Activated CD8-positive, alpha-beta memory T cell treated with anti-CD3 and anti-CD28 coated beads for 4 hours (primary cell): ENCODE data around the gene TTC34.
"Not testable (repeated sequence)": the region's sequence is repeated elsewhere in the genome, so short reads cannot be mapped to it uniquely, and the experiment has no call there.

ENCODE experiments used
- DNase-seq, 2 donors: peaks; one replicate each; pipeline ENCODE4 v3.0.0-alpha.2; 2020; ENCODE audit warnings: low read depth in 2 of 2

The TTC34 gene

GRCh38 chr1:2768052-2768451 lies 33.4 kb downstream of the TTC34 start:
- DNase-seq: not testable (repeated sequence)

- not testable (repeated sequence) for DNase-seq
These were observed 42.1 kb downstream of the TTC34 start for GRCh38 chr1:2759433-2759832.

- not testable (repeated sequence) for DNase-seq
These were observed 44.0 kb downstream of the TTC34 start for GRCh38 chr1:2757519-2757918.

GRCh38 chr1:2755426-2755825 lies 46.1 kb downstream of the TTC34 start:
- not testable (repeated sequence) for DNase-seq

GRCh38 chr1:2754597-2754996 lies 46.9 kb downstream of the TTC34 start:
- not testable (repeated sequence) for DNase-seq

GRCh38 chr1:2752503-2752902 lies 49.0 kb downstream of the TTC34 start:
- not testable (repeated sequence) for DNase-seq

GRCh38 chr1:2751866-2752265 lies 49.6 kb downstream of the TTC34 start:
- DNase-seq: not testable (repeated sequence)

- not testable (repeated sequence) for DNase-seq
These were observed 50.4 kb downstream of the TTC34 start for GRCh38 chr1:2750766-2751730.

GRCh38 chr1:2750041-2750680 lies 51.3 kb downstream of the TTC34 start:
- DNase-seq: not testable (repeated sequence)

GRCh38 chr1:2748626-2749025 lies 52.9 kb downstream of the TTC34 start:
- not testable (repeated sequence) for DNase-seq

- DNase-seq: not testable (repeated sequence)
These were observed 106.7 kb downstream of the TTC34 start for GRCh38 chr1:2694796-2695195.

- not testable (repeated sequence) for DNase-seq
These were observed 111.3 kb downstream of the TTC34 start for GRCh38 chr1:2690180-2690579.

- DNase-seq: not testable (repeated sequence)
These were observed 113.2 kb downstream of the TTC34 start for GRCh38 chr1:2688336-2688665.

GRCh38 chr1:2687638-2688335 lies 113.7 kb downstream of the TTC34 start:
- not testable (repeated sequence) for DNase-seq

GRCh38 chr1:2687174-2687591 lies 114.3 kb downstream of the TTC34 start:
- not testable (repeated sequence) for DNase-seq

GRCh38 chr1:2686091-2686863 lies 115.2 kb downstream of the TTC34 start:
- DNase-seq: not testable (repeated sequence)

- DNase-seq: not testable (repeated sequence)
These were observed 115.8 kb downstream of the TTC34 start for GRCh38 chr1:2685671-2686070.

GRCh38 chr1:2684878-2685277 lies 116.6 kb downstream of the TTC34 start:
- DNase-seq: not testable (repeated sequence)

- not testable (repeated sequence) for DNase-seq
These were observed 117.5 kb downstream of the TTC34 start for GRCh38 chr1:2684000-2684399.

GRCh38 chr1:2683321-2683741 lies 118.2 kb downstream of the TTC34 start:
- DNase-seq: not testable (repeated sequence)

GRCh38 chr1:2682879-2683278 lies 118.6 kb downstream of the TTC34 start:
- not testable (repeated sequence) for DNase-seq
